Gastroesophageal sphincter (tissue), 4 donors: Measurements from ENCODE around the gene LIPA. TPM values are rescaled to one million over a fixed set of nuclear protein-coding genes. Genes with fewer than 3 reads are reported as not detected.
"Not testable (repeated sequence)": the region's sequence is repeated elsewhere in the genome, so short reads cannot be mapped to it uniquely, and the experiment has no call there.

ENCODE experiments used
- ATAC-seq: fragments of 150-250 bp; one replicate; pipeline ENCODE4 v1.9.1; 2016; ENCODE audit warnings: mild to moderate bottlenecking, moderate library complexity
- H3K27ac ChIP-seq, 4 donors: fragments of 200-600 bp; sonication (generic) in 3 of 4; 1 replicate in 3 of 4; 2 replicates in 1 of 4; pipeline ENCODE4 v1.5.1; 2016 to 2019
- H3K27me3 ChIP-seq: fragments of 200-600 bp; sonication (generic); one replicate; pipeline ENCODE4 v1.5.1; 2019
- H3K36me3 ChIP-seq, 2 donors: fragments of 200-600 bp; sonication (generic); one replicate each; pipeline ENCODE4 v1.5.1; 2019; ENCODE audit warnings: control low read depth in 1 of 2
- H3K4me1 ChIP-seq, 3 donors: fragments of 200-600 bp; sonication (generic); 1 replicate in 2 of 3; 2 replicates in 1 of 3; pipeline ENCODE4 v1.5.1; 2016 to 2019; ENCODE audit warnings: control low read depth in 2 of 3
- H3K4me3 ChIP-seq, 2 donors: fragments of 200-600 bp; sonication (generic); one replicate each; pipeline ENCODE4 v1.5.1; 2019; ENCODE audit warnings: mild to moderate bottlenecking in 1 of 2, moderate library complexity in 1 of 2
- H3K9me3 ChIP-seq, 3 donors: fragments of 200-600 bp; sonication (generic); one replicate each; pipeline ENCODE4 v1.5.1; 2017 to 2019; ENCODE audit warnings: control low read depth in 2 of 3
- CTCF ChIP-seq, 4 experiments: fragments of 200-600 bp in 2 of 4; fragments of 450-650 bp in 2 of 4; sonication (generic) in 1 of 4; IDR thresholded peaks; one replicate each; pipeline ENCODE4 v1.5.1; 2017 to 2019; ENCODE audit warnings: antibody characterized with exemption in 4 of 4, mild to moderate bottlenecking in 2 of 4, moderate library complexity in 2 of 4
- EP300 ChIP-seq: sonication (generic); formaldehyde crosslinking; IDR thresholded peaks from one replicate; pipeline ENCODE4 v1.6.1; 2017; ENCODE audit warnings: antibody characterized with exemption, mild to moderate bottlenecking
- POLR2A ChIP-seq, 2 donors: fragments of 450-650 bp; IDR thresholded peaks; one replicate each; pipeline ENCODE4 v1.6.1; 2017; ENCODE audit warnings: antibody characterized with exemption in 2 of 2, mild to moderate bottlenecking in 2 of 2, moderate library complexity in 1 of 2
- POLR2AphosphoS5 ChIP-seq: sonication (generic); formaldehyde crosslinking; IDR thresholded peaks from one replicate; pipeline ENCODE4 v1.6.1; 2017; ENCODE audit warnings: antibody characterized with exemption
- WGBS, 2 donors: methylation state at CpG; one replicate each; pipeline ENCODE4 v1.1.5; 2018; ENCODE audit warnings: low coverage in 1 of 2; 5-methylcytosine and 5-hydroxymethylcytosine counted together
- total RNA-seq, 4 donors: library from RNA; depleted of rRNA; stranded (reverse); fragments of >200 nt; gene quantifications; one replicate each; pipeline ENCODE4 v1.1.0, GENCODE V29; 2016

LIPA gene
- total RNA-seq, 4 donors from 2014 or later = 15.7 to 46.0 (median 22.3) TPM

- Histone ChIP-seq H3K4me3 (peak overlapping the region; percentile 55 to 80), H3K27ac (peak overlapping the region in 3 of 4 donors; percentile 87 to 92 (median 87)), H3K9me3 (no peaks in the 10 kb centered on the region), H3K27me3 (no peaks in the 10 kb centered on the region), H3K4me1 (peaks cover 0 to 24% (median 3%) of the 10 kb centered on the region in 3 donors), H3K36me3 (peaks cover 0 to 5% of the 10 kb centered on the region in 2 donors)
- ATAC-seq = no peak
- no peak for TF ChIP-seq POLR2A (IDR thresholded peaks at IDR 0.05)
- no peak for TF ChIP-seq CTCF (IDR thresholded peaks at IDR 0.05)
- no peak for TF ChIP-seq POLR2AphosphoS5
- TF ChIP-seq EP300 = no peak
- 14 to 24% methylated on average over 6 to 8 of the region's 13 CpGs for WGBS, 2 donors
These were observed 638 bp downstream of the LIPA start for GRCh38 chr10:89250865-89251408.

- no peak for ATAC-seq
These were observed 2.6 kb downstream of the LIPA start for GRCh38 chr10:89248990-89249389.

GRCh38 chr10:89247623-89248022 is 4.0 kb downstream of the LIPA start:
- WGBS, 2 donors = 80 to 94% methylated on average over 1 of the region's 2 CpGs
- Histone ChIP-seq H3K36me3 (peaks cover 0 to 16% of the 10 kb centered on the region in 2 donors), H3K4me1 (peaks cover 0 to 23% (median 3%) of the 10 kb centered on the region in 3 donors)
- H3K27me3 ChIP-seq, ATAC-seq, H3K27ac ChIP-seq, H3K9me3 ChIP-seq, H3K4me3 ChIP-seq: not testable (repeated sequence)

More at GRCh38 chr10:89248990-89249389, 2.6 kb downstream of the LIPA start:
- no peak overlapping the region for H3K4me3 ChIP-seq
- H3K27ac ChIP-seq = no peak overlapping the region
- no peaks in the 10 kb centered on the region for H3K9me3 ChIP-seq
- H3K27me3 ChIP-seq = no peaks in the 10 kb centered on the region
- TF ChIP-seq POLR2A (IDR thresholded peaks at IDR 0.05) (no peak), EP300 (no peak), POLR2AphosphoS5 (no peak), CTCF (IDR thresholded peaks at IDR 0.05) (no peak)
- peaks cover 0 to 21% (median 3%) of the 10 kb centered on the region in 3 donors for H3K4me1 ChIP-seq
- peaks cover 0 to 5% of the 10 kb centered on the region in 2 donors for H3K36me3 ChIP-seq
- 88 to 89% methylated on average over 3 of the region's 3 CpGs for WGBS, 2 donors

GRCh38 chr10:89245802-89246201 is 5.8 kb downstream of the LIPA start:
- WGBS, 2 donors = 65 to 88% methylated on average over 4 of the region's 4 CpGs
- Histone ChIP-seq H3K27ac (no peak overlapping the region), H3K4me1 (peaks cover 0 to 20% (median 2%) of the 10 kb centered on the region in 3 donors), H3K27me3 (no peaks in the 10 kb centered on the region), H3K36me3 (peaks cover 0 to 21% of the 10 kb centered on the region in 2 donors), H3K9me3 (no peaks in the 10 kb centered on the region), H3K4me3 (no peak overlapping the region)
- no peak for TF ChIP-seq CTCF (IDR thresholded peaks at IDR 0.05)
- TF ChIP-seq POLR2A (IDR thresholded peaks at IDR 0.05) = no peak
- TF ChIP-seq EP300 = no peak
- TF ChIP-seq POLR2AphosphoS5 = no peak
- no peak for ATAC-seq

- Histone ChIP-seq H3K4me3 (no peak overlapping the region), H3K36me3 (peaks cover 0 to 44% of the 10 kb centered on the region in 2 donors), H3K4me1 (peaks cover 0 to 13% (median 0%) of the 10 kb centered on the region in 3 donors), H3K27me3 (no peaks in the 10 kb centered on the region), H3K27ac (no peak overlapping the region), H3K9me3 (no peaks in the 10 kb centered on the region)
- no peak for TF ChIP-seq CTCF (IDR thresholded peaks at IDR 0.05)
- no peak for TF ChIP-seq POLR2AphosphoS5
- no peak for TF ChIP-seq POLR2A (IDR thresholded peaks at IDR 0.05)
- no peak for TF ChIP-seq EP300
- WGBS, 2 donors = 58 to 64% methylated on average over 8 of the region's 8 CpGs
- ATAC-seq = peak; percentile 37
These were observed 8.6 kb downstream of the LIPA start for GRCh38 chr10:89242840-89243568.
